GM12864 (cell line): ENCODE measurements around the gene MYEF2.

Experiments
- DNase-seq: peaks from one replicate; pipeline ENCODE4 v3.0.0-alpha.2; 2011; ENCODE audit warnings: low read depth
- H3K4me3 ChIP-seq: 2 replicates; pipeline ENCODE4 v1.5.1; 2011; ENCODE audit warnings: mild to moderate bottlenecking, low read depth, low read length, control low read depth
- TF ChIP-seq, protein P1 (sequence below): IDR thresholded peaks from 2 replicates; pipeline ENCODE4 v1.5.1; 2011; ENCODE audit warnings: low read depth, mild to moderate bottlenecking, moderate library complexity, low read length, control low read depth, inconsistent platforms; ENCODE audit errors: missing control alignments

The MYEF2 gene

DNA sequence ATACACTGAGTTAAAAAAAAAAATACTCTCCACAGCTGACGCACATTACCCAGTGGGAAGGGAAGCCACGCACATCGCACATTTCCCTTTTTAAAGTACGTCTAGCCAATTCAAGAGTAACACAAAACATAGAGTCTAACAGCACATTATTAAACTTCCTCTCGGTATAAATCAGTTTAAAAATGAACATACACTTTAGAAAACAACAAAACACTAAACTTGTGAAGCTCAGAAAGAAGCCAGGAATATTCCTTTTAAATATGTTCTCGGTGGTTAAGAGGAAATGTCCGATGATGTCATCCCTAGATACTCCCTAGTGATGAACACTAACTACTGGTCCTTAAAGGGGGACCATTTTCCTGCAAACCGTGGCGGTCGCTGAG lies 721 bp downstream of the MYEF2 start:
- TF ChIP-seq, protein P1, sequence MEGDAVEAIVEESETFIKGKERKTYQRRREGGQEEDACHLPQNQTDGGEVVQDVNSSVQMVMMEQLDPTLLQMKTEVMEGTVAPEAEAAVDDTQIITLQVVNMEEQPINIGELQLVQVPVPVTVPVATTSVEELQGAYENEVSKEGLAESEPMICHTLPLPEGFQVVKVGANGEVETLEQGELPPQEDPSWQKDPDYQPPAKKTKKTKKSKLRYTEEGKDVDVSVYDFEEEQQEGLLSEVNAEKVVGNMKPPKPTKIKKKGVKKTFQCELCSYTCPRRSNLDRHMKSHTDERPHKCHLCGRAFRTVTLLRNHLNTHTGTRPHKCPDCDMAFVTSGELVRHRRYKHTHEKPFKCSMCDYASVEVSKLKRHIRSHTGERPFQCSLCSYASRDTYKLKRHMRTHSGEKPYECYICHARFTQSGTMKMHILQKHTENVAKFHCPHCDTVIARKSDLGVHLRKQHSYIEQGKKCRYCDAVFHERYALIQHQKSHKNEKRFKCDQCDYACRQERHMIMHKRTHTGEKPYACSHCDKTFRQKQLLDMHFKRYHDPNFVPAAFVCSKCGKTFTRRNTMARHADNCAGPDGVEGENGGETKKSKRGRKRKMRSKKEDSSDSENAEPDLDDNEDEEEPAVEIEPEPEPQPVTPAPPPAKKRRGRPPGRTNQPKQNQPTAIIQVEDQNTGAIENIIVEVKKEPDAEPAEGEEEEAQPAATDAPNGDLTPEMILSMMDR: no peak
- peak overlapping the region; percentile 68 for H3K4me3 ChIP-seq
- DNase-seq: peak; percentile 18

DNA sequence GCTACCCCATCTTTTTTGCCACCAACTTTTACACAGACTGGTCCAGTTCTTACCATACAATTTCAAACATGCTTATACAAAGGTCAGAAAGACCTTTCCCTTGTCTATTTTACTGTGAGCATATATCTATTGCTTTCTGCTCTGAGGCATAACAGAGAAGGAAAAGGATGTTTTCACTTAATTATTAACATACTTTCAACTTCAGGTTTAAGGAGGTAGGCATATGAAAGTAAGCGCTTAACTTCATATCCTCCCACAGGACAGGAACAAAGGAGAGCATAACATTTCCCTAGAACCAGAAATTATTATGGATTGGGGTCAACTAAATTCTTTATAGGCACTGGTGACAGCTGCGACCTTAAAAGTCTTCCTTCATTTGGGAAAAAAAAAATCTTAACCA lies 1.1 kb downstream of the MYEF2 start:
- TF ChIP-seq, protein P1: no peak
- DNase-seq: no peak
- H3K4me3 ChIP-seq: peak overlapping the region; percentile 68; the same call in 1 of the 2 replicates

DNA sequence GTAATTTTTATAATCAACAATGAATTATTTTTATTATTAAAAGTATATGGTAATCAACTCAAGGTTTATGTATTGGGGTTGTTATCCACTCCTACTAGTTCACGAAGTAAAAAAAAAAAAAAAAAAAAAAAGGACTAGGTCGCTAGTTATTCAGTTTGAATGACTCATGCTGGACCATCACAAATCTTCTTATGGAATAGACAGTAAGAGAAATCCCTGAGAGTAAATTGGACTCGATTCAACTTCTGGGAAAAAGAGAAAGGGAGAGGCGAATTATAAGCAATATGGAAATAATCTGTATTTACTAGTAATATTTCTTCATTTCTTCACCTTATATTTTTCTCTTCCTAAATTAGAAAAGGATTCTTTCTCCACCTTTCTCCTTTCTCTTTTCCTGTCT lies 2.0 kb downstream of the MYEF2 start:
- TF ChIP-seq, protein P1: no peak
- no peak for DNase-seq
- no peak overlapping the region for H3K4me3 ChIP-seq

DNA sequence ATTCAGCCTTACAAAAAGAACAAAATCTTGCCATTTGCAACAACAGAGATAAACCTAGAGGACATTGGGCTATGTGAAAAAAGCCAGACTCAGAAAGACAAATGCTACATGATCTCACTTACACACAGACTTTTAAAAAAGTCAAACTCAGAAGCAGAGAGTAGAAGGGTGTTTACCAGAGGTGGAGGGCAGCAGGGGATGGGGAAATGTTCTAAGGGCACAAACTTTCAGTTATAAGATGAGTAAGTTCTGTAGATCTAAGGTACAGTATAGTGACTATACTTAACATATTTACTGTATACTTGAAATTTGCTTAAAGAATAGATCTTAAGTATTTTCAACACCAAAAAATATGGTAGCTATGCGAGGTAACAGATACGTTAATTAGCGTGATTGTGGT lies 3.0 kb downstream of the MYEF2 start:
- H3K4me3 ChIP-seq: no peak overlapping the region
- no peak for DNase-seq
- TF ChIP-seq, protein P1: no peak

DNA sequence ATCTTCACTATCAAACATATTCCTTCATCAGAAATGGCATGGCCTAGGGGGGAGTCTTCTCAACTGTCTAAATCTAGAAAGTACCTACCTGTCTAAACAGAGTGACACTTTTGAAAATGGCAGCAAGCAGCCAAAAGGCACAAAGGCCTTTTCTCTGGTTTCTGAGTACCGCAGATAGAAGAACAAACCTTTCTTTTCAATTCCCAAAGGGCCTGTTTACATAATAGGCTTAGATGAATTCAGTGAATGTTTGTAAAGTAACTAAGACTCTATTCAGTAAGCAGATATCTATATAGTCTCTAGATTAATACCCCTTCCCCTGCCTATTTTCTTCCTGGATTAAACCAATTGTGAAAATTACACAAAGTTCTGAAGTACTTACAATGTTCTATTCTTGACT lies 7.1 kb downstream of the MYEF2 start:
- DNase-seq: no peak
- H3K4me3 ChIP-seq: no peak overlapping the region
- TF ChIP-seq, protein P1: no peak

DNA sequence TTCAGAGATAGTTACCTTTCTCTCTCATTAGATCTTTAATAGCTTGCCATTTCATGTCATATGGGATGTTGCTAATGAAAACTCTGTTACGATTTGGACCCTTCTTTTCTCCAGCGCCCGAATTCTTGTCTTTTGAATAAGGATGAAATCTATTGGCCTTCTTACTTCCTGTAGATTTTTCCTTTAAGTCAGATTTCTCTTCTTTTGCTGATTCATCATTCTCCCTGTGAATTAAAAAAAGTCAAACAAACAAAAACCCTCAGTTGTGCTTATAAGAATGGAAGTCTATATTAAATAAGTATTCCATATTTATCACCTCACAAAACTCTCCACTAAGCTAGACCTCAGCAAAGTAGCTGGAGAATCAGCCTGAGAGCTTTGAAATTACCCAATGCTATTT lies 9.5 kb downstream of the MYEF2 start:
- TF ChIP-seq, protein P1: no peak
- DNase-seq: no peak
- no peak overlapping the region for H3K4me3 ChIP-seq

DNA sequence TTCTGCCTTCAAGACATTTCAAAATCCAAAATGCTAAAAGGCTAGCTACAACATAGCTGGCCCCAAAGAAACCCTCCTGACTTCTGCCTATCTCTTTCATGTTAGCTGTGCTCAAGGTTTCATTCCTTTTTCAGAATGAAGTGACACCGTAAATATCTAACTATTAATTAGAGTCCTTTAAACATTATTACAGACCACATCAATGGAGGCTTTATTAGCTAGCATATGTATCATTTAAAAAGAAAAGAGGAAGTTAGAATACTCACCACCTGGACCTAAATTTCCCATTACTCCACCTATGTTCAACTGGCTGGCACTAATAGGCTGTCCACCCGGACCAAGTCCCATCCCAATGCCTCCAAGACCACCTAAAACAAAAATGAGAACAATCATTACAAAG lies 24.6 kb downstream of the MYEF2 start:
- no peak overlapping the region for H3K4me3 ChIP-seq
- TF ChIP-seq, protein P1: no peak
- DNase-seq: no peak
